ENCODE measurements around the gene LZTS3. TPM values are rescaled to one million over a fixed set of nuclear protein-coding genes. Genes with fewer than 3 reads are reported as not detected.

Gene LZTS3
- total and polyA plus RNA-seq, 10 of the 15 experiments (the other 5 are each of a cell fraction or from before 2014, with no cell fraction given), result 0.03 to 0.90 (median 0.22) TPM

- no peak for TF ChIP-seq CREM (IDR thresholded peaks at IDR 0.05; ENCODE audit: low read depth)
- no peak for TF ChIP-seq MYB (IDR thresholded peaks at IDR 0.05; ENCODE audit: borderline replicate concordance, low read depth, low read length)
- TF ChIP-seq EGR1 (IDR thresholded peaks at IDR 0.05; ENCODE audit: borderline replicate concordance in 1 of 2, low read depth in 2 of 2, low read length in 2 of 2), result no peak
- TF ChIP-seq STAT1 (conservative IDR thresholded peaks at IDR 0.05), result no peak
- no peak for TF ChIP-seq HDAC2 (IDR thresholded peaks at IDR 0.05)
- TF ChIP-seq ZNF274 (IDR thresholded peaks at IDR 0.05; ENCODE audit: insufficient read depth, insufficient read length), result no peak
- TF ChIP-seq PML (IDR thresholded peaks at IDR 0.05; ENCODE audit: low read length), result no peak
- TF ChIP-seq TCF3 (IDR thresholded peaks at IDR 0.05; ENCODE audit: borderline replicate concordance, insufficient read depth, low read depth, low read length), result no peak
- TF ChIP-seq, protein P1, sequence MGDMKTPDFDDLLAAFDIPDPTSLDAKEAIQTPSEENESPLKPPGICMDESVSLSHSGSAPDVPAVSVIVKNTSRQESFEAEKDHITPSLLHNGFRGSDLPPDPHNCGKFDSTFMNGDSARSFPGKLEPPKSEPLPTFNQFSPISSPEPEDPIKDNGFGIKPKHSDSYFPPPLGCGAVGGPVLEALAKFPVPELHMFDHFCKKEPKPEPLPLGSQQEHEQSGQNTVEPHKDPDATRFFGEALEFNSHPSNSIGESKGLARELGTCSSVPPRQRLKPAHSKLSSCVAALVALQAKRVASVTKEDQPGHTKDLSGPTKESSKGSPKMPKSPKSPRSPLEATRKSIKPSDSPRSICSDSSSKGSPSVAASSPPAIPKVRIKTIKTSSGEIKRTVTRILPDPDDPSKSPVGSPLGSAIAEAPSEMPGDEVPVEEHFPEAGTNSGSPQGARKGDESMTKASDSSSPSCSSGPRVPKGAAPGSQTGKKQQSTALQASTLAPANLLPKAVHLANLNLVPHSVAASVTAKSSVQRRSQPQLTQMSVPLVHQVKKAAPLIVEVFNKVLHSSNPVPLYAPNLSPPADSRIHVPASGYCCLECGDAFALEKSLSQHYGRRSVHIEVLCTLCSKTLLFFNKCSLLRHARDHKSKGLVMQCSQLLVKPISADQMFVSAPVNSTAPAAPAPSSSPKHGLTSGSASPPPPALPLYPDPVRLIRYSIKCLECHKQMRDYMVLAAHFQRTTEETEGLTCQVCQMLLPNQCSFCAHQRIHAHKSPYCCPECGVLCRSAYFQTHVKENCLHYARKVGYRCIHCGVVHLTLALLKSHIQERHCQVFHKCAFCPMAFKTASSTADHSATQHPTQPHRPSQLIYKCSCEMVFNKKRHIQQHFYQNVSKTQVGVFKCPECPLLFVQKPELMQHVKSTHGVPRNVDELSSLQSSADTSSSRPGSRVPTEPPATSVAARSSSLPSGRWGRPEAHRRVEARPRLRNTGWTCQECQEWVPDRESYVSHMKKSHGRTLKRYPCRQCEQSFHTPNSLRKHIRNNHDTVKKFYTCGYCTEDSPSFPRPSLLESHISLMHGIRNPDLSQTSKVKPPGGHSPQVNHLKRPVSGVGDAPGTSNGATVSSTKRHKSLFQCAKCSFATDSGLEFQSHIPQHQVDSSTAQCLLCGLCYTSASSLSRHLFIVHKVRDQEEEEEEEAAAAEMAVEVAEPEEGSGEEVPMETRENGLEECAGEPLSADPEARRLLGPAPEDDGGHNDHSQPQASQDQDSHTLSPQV (IDR thresholded peaks at IDR 0.05), result no peak
- TF ChIP-seq, protein P2, sequence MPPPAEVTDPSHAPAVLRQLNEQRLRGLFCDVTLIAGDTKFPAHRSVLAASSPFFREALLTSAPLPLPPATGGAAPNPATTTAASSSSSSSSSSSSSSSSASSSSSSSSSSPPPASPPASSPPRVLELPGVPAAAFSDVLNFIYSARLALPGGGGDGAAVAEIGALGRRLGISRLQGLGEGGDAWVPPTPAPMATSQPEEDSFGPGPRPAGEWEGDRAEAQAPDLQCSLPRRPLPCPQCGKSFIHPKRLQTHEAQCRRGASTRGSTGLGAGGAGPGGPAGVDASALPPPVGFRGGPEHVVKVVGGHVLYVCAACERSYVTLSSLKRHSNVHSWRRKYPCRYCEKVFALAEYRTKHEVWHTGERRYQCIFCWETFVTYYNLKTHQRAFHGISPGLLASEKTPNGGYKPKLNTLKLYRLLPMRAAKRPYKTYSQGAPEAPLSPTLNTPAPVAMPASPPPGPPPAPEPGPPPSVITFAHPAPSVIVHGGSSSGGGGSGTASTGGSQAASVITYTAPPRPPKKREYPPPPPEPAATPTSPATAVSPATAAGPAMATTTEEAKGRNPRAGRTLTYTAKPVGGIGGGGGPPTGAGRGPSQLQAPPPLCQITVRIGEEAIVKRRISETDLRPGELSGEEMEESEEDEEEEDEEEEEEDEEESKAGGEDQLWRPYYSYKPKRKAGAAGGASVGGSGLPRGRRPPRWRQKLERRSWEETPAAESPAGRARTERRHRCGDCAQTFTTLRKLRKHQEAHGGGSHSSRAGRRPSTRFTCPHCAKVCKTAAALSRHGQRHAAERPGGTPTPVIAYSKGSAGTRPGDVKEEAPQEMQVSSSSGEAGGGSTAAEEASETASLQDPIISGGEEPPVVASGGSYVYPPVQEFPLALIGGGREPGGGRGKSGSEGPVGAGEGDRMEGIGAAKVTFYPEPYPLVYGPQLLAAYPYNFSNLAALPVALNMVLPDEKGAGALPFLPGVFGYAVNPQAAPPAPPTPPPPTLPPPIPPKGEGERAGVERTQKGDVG (CRISPR knock-in tag; IDR thresholded peaks at IDR 0.05), result no peak
- TF ChIP-seq TAF1 (IDR thresholded peaks at IDR 0.05; ENCODE audit: borderline replicate concordance, low read depth, low read length), result no peak
- TF ChIP-seq TBL1XR1 (IDR thresholded peaks at IDR 0.05; ENCODE audit: low read depth, low read length), result no peak
- Histone ChIP-seq H3K79me2 (ENCODE audit: control insufficient read depth, insufficient read depth, low read length) (peaks cover 32% of the 10 kb centered on the region), H3K4me3 (no peak overlapping the region), H3K4me2 (ENCODE audit: control insufficient read depth, insufficient read depth) (no peak overlapping the region), H3K9me3 (replicated peaks; ENCODE audit: control insufficient read depth, insufficient read depth, low read length) (no peaks in the 10 kb centered on the region), H2AFZ (ENCODE audit: control insufficient read depth, low read depth, low read length) (no peak overlapping the region), H3K27me3 (replicated peaks in 1 of 2; ENCODE audit: control insufficient read depth in 2 of 2, insufficient read depth in 2 of 2, low read length in 1 of 2) (no peaks in the 10 kb centered on the region), H3K27ac (ENCODE audit: control insufficient read depth, insufficient read depth) (no peak overlapping the region), H3K9ac (ENCODE audit: control insufficient read depth, insufficient read depth, low read length) (no peak overlapping the region), H3K4me1 (ENCODE audit: control insufficient read depth, insufficient read depth, low read length) (peaks cover 8% of the 10 kb centered on the region), H3K36me3 (ENCODE audit: control insufficient read depth in 2 of 2, insufficient read depth in 2 of 2, low read length in 1 of 2) (peaks cover 2 to 6% of the 10 kb centered on the region in 2 experiments; a peak in 3 of 4 replicates), H4K20me1 (ENCODE audit: control insufficient read depth, insufficient read depth) (no peaks in the 10 kb centered on the region)
- 90% methylated on average over 7 of the region's 7 CpGs for WGBS (ENCODE audit: insufficient coverage, insufficient replicate concordance, low lambda C conversion rate, missing lambda C conversion rate)
- intact Hi-C loops (cut with micrococcal nuclease; ENCODE audit: unreplicated experiment), result no loop called here
- ChIA-PET POLR2A (no interaction called here), RAD21 (ENCODE audit: unreplicated experiment) (no interaction called here), SMC1A (ENCODE audit: uncharacterized antibody, unreplicated experiment) (no interaction called here), CTCF (interaction anchor here (1.3 kb wide), 1 partner anchor 63 kb away, joined by 4 read pairs; no protein-coding TSS in a partner anchor)
- FAIRE-seq, result no peak
- no peak for ATAC-seq
- no peak for DNase-seq (ENCODE audit: low read depth, low spot score)
- no TSS peak for BruUV-seq (replicated peaks)
- in situ Hi-C loops (cut with MboI), result no loop called here
Measured at GRCh38 chr20:3213226-3213625, 39.9 kb upstream of the LZTS3 start.
